Activated naive CD8-positive, alpha-beta T cell treated with anti-CD3 and anti-CD28 coated beads, Interleukin-2, amount 50 U/mL, for 24 hours (primary cell): ENCODE data around the gene WIZ.

Source experiments
- ATAC-seq: fragments of 150-1000 bp; cut with Tn5 transposase; one replicate; pipeline ENCODE4 v1.10.0; 2021
- DNase-seq: peaks from one replicate; pipeline ENCODE4 v3.0.0; 2021
- H3K27ac Mint-ChIP-seq: one replicate; pipeline ENCODE4 v1.8.0; 2021; ENCODE audit warnings: mild to moderate bottlenecking, mixed read lengths
- H3K27me3 Mint-ChIP-seq: one replicate; pipeline ENCODE4 v1.8.0; 2021; ENCODE audit warnings: mixed read lengths
- H3K36me3 Mint-ChIP-seq: one replicate; pipeline ENCODE4 v1.8.0; 2021; ENCODE audit warnings: low read depth, mixed read lengths
- H3K4me1 Mint-ChIP-seq: one replicate; pipeline ENCODE4 v1.8.0; 2021; ENCODE audit warnings: mixed read lengths
- H3K4me3 Mint-ChIP-seq: one replicate; pipeline ENCODE4 v1.8.0; 2021; ENCODE audit warnings: mild to moderate bottlenecking, moderate library complexity, mixed read lengths
- H3K9me3 Mint-ChIP-seq: one replicate; pipeline ENCODE4 v1.8.0; 2021; ENCODE audit warnings: mixed read lengths

The WIZ gene

DNA sequence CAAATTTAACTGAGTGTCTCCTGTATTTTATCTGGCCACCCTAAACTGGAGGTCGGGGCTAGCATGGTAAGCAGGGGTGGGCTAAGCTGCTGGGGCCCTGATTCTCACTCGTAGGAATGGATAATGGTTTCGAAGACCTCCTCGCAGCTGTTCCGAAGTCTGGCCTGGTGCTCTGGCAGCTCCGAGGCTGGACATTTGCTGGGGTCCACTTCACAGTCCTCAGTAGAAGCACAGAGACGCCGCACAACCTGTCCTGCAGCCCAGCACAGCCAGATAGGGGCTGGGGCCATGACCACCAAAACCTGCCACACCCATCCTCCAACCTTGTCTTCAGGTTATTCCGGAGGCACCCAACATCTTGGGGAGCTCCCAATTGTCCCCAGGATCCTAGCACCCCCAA, 6.2 kb upstream of the WIZ start:
- peaks cover 47% of the 10 kb centered on the region for H3K36me3 Mint-ChIP-seq
- ATAC-seq (no peak), DNase-seq (no peak)
- peaks cover 5% of the 10 kb centered on the region for H3K4me1 Mint-ChIP-seq
- no peak overlapping the region for H3K4me3 Mint-ChIP-seq
- H3K27ac Mint-ChIP-seq, result no peak overlapping the region
- H3K27me3 Mint-ChIP-seq, result no peaks in the 10 kb centered on the region
- no peaks in the 10 kb centered on the region for H3K9me3 Mint-ChIP-seq

DNA sequence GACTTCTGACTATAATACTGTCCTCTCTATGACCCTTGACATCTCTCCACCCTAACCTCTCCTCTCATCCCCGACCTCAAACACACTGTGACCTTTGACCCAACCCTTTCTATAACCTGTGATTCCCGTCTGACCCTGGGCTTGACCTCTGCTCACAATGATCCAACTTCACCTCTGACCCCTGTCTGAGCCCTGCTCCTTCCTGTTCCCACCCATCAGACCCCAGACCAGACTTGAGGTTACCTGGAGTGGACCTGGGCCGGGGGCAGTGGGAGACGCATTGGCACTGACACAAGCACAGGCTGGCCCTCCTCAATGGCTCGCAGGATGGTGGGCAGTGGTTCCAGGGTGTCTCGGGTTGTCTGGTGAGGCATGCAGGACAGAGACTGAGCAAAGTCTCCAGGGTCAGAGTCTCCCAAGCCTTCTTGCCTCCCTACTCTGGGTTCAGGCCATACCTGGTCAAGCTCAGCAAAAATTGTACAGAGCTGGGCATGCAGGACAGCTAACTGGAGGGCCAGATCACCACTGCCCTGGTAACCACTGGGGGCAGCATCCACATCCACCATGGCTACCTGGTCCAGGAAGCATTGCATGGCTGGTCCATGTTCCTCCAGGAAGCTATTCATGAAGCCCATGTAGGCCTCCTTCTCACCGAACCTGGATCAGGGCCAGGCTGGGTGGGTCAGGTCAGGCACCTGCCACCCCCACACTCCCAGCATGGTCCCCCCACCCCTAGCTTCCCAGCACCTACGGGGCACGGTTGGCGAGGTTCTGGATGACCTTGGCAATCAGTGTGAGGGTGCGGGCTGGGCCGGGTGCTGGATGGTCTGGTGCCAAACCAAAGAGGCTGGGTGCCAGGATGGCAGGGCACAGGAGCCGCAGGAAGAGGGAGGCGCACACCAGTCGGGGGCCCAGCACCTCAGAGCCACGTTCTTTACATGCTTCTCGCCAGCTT, 4.4 kb upstream of the WIZ start:
- H3K27ac Mint-ChIP-seq, result peak overlapping the region; percentile 12
- H3K4me1 Mint-ChIP-seq, result peaks cover 14% of the 10 kb centered on the region
- H3K27me3 Mint-ChIP-seq, result no peaks in the 10 kb centered on the region
- DNase-seq (no peak), ATAC-seq (no peak)
- H3K9me3 Mint-ChIP-seq, result peaks cover 3% of the 10 kb centered on the region
- H3K4me3 Mint-ChIP-seq, result no peak overlapping the region
- H3K36me3 Mint-ChIP-seq, result peaks cover 44% of the 10 kb centered on the region

DNA sequence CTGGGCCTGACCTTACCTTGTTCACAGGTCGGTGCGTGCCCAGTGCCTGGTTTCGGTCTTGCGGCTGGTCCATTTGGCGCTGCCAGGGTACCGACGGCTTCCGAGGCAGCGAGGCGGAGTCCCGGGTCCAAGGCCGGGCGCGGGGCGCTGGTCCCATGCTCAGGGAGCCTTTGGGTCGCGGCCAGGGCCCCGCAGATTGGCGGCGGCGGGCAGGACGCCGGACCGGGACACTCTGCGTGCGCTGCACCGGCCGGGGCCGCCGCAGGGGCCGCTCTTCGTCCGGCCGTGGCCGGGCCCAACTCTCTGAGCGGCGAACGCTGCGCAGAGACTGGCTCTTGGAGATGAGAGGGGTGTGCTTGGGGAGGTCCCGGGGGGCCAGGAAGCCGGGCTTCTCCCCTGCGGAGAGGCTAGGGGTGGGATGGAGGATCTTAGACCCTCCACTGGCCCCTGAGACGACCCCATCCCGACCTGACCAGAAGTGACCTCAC, 3.4 kb upstream of the WIZ start:
- H3K36me3 Mint-ChIP-seq, result peaks cover 42% of the 10 kb centered on the region
- DNase-seq, result no peak
- H3K4me3 Mint-ChIP-seq, result no peak overlapping the region
- peaks cover 16% of the 10 kb centered on the region for H3K4me1 Mint-ChIP-seq
- ATAC-seq, result no peak
- H3K9me3 Mint-ChIP-seq, result peaks cover 3% of the 10 kb centered on the region
- no peak overlapping the region for H3K27ac Mint-ChIP-seq
- H3K27me3 Mint-ChIP-seq, result no peaks in the 10 kb centered on the region

DNA sequence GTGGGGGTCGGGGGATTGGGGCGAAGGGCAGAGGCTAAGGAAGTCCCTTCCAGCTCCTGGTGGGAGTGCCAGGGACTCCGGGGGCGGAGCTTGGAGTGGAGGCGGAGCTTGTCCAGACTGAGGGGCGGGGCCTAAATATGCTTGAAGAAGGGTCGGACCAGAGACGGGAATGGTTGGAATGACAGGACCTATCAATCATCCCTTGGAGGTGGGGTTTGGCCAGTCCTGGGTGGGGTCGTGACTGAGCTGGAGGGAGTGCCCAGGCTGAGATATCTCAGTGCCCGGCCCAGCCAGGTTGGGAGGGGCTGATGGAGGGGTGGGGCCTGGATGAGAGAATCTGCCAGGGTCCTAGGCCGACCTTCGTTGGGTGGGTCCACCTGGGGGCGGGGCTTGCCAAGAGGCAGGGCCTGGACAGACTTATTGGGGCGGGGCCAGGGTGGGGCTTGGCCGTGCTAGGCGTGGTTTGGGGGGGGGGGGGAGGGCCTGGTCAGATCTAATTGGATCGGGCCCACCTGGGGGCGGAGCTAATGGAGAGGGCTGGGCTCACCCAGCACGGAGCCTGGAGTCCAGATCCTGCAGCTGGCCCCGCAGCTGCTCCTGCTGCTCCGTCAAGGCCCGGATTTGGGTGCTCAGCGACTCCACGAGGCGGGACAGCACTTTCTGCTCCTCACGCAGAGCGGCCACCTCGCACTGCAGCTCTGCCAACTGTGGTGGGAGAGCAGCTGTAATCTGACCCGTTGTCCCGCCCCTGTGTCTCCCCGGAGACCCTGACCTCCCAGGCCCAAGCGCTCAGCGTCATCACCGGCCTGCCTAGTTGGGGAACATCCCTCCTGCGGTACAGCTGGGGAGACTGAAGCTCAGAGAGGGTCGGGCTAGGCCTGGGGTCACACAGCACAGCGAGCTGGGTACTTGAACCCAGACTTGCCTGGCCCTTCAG, 2.6 kb upstream of the WIZ start:
- peaks cover 37% of the 10 kb centered on the region for H3K36me3 Mint-ChIP-seq
- H3K4me1 Mint-ChIP-seq, result peaks cover 16% of the 10 kb centered on the region
- no peak overlapping the region for H3K4me3 Mint-ChIP-seq
- no peaks in the 10 kb centered on the region for H3K27me3 Mint-ChIP-seq
- peaks cover 3% of the 10 kb centered on the region for H3K9me3 Mint-ChIP-seq
- peak; percentile 48 for DNase-seq
- no peak overlapping the region for H3K27ac Mint-ChIP-seq
- ATAC-seq, result no peak

DNA sequence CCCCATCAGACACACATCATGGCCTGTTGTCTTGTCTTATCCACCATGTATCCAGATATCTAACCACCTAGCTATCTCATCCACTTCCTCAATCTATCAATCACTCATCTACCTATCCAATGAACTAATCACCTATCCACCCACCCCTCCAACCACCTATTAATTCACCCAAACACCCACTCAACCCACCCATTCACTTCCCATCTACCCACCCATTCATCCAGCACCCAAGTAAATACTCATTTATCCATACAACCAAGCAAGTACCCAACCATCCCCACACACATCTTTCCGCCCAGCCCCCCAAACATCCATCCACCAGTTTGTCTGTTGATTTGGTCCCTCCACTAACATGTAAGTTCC, 753 bp upstream of the WIZ start:
- peaks cover 3% of the 10 kb centered on the region for H3K9me3 Mint-ChIP-seq
- H3K27me3 Mint-ChIP-seq, result no peaks in the 10 kb centered on the region
- peaks cover 34% of the 10 kb centered on the region for H3K36me3 Mint-ChIP-seq
- H3K4me3 Mint-ChIP-seq, result peak overlapping the region; percentile 72
- H3K4me1 Mint-ChIP-seq, result peaks cover 16% of the 10 kb centered on the region
- no peak for ATAC-seq
- DNase-seq, result no peak
- peak overlapping the region; percentile 72 for H3K27ac Mint-ChIP-seq

DNA sequence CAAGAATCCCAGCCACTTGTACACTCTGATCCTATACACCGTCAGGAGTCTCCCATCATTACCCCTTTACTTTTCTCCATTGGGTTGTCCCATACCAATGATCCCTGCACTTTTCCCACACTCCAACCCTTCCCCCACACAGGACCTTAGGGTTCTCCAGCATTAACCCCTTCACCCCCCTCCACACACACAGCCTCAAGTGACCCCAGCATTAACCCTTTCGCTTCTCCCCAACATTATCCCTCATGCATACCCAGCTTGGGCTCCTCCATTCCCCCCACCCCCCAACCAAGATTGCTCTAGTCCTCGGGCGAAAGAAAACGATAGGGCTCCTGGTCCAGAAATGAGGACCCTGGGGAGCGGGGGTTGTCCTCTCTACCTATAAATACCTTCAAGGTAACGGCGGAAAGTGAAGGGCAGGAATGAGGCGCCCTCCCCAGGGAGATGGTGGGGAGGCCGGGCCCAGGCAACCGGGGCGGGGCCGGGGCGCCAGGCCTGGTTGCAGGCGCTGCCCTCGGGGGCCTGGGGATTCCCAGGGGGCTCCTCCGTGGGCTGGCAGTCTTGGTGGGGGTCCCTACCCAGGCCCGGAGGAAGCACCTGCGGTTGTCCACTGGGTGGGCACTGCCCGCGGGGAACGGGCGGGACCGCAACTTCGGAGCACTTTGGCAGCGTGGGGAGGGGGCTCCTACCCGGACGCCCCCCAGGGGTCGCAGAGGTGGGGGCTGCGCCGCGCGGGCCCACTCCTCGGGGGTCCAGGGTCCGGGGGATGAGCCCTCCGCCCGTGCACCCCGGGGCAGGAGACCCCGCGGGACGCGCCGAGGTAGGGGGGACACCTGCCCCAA, 757 bp downstream of the WIZ start:
- H3K27ac Mint-ChIP-seq, result peak overlapping the region; percentile 37

DNA sequence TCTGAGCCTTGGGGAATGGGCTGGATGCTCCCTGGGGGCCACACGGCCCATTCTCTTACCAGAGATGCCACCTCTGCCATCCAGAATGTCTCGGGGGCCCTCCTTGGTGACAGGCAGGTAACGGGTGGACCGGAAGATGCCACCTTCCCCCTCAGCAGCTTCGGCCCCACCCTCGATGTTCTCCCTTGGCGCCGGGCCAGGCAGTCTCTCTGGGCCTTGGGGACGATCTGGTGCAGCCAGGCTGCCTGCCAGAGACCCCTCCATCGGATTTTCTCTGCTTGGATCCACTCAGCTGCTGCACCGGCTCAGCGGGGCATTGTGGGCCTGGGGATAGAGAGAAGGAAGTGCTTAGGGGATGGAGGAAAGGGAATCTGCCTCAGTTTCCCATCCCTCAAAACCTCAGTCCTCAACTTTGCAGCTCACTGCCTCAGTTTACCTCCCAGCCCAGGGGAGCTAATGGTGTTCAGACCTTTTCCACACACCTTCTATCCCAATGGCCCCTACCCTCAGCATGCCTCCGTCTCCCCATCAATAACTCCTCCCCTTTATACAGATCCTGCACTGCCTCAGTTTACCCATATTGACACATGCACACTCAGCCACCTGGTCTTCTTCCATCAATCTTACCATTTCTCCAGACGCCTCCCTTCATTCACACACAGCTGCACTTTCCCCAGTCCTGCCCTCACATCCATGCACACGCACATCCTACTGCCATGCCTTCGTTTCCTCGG, 1.5 kb downstream of the WIZ start:
- peak overlapping the region; percentile 47 for H3K4me3 Mint-ChIP-seq
- peak overlapping the region; percentile 37 for H3K27ac Mint-ChIP-seq
- DNase-seq (no peak), ATAC-seq (no peak)
- no peaks in the 10 kb centered on the region for H3K27me3 Mint-ChIP-seq
- H3K9me3 Mint-ChIP-seq, result peaks cover 3% of the 10 kb centered on the region
- H3K36me3 Mint-ChIP-seq, result peaks cover 18% of the 10 kb centered on the region
- peaks cover 14% of the 10 kb centered on the region for H3K4me1 Mint-ChIP-seq

More for the DNA sequence above, 757 bp downstream of the WIZ start:
- H3K27me3 Mint-ChIP-seq, result no peaks in the 10 kb centered on the region
- DNase-seq (no peak), ATAC-seq (no peak)
- peaks cover 16% of the 10 kb centered on the region for H3K4me1 Mint-ChIP-seq
- H3K9me3 Mint-ChIP-seq, result peaks cover 3% of the 10 kb centered on the region
- H3K36me3 Mint-ChIP-seq, result peaks cover 25% of the 10 kb centered on the region
- H3K4me3 Mint-ChIP-seq, result peak overlapping the region; percentile 47

DNA sequence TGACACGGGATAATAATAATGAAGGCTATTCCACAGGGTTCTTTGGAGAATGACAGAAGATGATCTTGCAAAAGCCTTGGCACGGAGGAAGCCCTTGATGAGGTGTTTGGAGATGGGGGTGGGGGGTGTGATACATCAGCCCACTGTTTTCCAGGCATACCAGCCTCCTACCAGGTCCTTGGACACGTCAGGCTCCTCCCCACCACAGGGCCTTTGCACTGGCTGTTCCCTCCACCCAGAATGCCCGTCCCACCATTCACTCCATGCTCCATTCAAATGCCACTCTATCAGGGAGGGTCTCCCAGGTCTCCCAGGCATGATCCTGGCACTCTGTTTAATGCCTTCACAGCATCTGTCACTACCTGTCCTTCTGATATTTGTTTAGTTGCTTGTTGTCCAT, 2.7 kb downstream of the WIZ start:
- H3K4me1 Mint-ChIP-seq, result peaks cover 14% of the 10 kb centered on the region
- H3K27me3 Mint-ChIP-seq, result no peaks in the 10 kb centered on the region
- peaks cover 3% of the 10 kb centered on the region for H3K9me3 Mint-ChIP-seq
- DNase-seq, result no peak
- peaks cover 17% of the 10 kb centered on the region for H3K36me3 Mint-ChIP-seq
- no peak for ATAC-seq
- no peak overlapping the region for H3K4me3 Mint-ChIP-seq
- H3K27ac Mint-ChIP-seq, result no peak overlapping the region

DNA sequence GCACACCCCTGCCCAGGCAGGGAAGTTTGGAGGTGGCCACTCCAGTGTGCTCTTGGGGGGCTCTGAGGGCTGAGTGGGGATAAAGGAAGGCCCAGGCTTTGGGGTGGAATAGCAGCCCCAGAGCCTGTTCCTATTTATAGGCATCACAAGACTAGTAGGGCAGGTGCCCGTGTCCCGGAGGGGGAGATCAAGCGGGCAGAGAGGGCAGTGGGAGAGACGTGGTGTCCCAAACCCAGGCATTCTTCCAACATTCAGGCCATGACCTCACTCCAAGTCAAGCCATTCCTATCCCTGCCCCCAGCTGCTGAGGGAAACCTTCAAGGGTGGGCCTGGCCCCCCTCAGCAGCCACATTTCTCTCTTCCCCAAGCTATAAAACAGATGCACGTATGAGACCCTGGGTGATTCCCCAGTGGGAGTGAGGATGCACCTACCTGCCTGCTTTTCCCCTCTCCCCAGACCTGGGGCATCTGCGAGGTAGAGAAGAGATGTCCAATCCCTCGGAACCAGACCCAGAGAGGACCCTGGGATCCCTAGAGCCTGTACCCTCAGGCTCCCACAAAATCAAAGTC, 3.9 kb downstream of the WIZ start:
- H3K4me3 Mint-ChIP-seq, result no peak overlapping the region
- H3K9me3 Mint-ChIP-seq, result peaks cover 3% of the 10 kb centered on the region
- H3K36me3 Mint-ChIP-seq, result peaks cover 6% of the 10 kb centered on the region
- peaks cover 10% of the 10 kb centered on the region for H3K4me1 Mint-ChIP-seq
- H3K27ac Mint-ChIP-seq, result no peak overlapping the region
- H3K27me3 Mint-ChIP-seq, result no peaks in the 10 kb centered on the region
- DNase-seq (no peak), ATAC-seq (no peak)

DNA sequence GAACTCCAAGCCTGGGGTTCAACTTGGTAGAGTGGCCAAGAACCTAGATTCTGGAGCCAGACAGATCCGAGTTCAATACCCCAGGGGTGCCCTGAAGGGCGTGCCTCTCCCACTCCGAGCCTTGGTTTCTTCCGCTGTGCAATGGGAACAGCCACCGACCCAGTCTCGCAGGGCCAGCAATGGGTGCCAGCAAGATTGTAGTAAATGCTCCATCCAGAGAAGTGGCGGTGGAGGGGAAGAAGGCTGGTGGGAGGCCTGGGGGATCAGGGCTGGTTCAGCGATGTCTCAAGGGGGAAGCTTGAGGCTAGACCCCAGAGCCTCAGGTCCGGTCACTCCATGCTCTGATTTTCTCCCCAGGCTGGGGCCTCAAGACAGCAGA, 4.5 kb downstream of the WIZ start:
- no peak for DNase-seq
- Mint-ChIP-seq H3K27ac (no peak overlapping the region), H3K27me3 (no peaks in the 10 kb centered on the region), H3K4me3 (no peak overlapping the region), H3K9me3 (peaks cover under 1% of the 10 kb centered on the region), H3K36me3 (peaks cover under 1% of the 10 kb centered on the region), H3K4me1 (peaks cover 4% of the 10 kb centered on the region)
- ATAC-seq, result no peak

DNA sequence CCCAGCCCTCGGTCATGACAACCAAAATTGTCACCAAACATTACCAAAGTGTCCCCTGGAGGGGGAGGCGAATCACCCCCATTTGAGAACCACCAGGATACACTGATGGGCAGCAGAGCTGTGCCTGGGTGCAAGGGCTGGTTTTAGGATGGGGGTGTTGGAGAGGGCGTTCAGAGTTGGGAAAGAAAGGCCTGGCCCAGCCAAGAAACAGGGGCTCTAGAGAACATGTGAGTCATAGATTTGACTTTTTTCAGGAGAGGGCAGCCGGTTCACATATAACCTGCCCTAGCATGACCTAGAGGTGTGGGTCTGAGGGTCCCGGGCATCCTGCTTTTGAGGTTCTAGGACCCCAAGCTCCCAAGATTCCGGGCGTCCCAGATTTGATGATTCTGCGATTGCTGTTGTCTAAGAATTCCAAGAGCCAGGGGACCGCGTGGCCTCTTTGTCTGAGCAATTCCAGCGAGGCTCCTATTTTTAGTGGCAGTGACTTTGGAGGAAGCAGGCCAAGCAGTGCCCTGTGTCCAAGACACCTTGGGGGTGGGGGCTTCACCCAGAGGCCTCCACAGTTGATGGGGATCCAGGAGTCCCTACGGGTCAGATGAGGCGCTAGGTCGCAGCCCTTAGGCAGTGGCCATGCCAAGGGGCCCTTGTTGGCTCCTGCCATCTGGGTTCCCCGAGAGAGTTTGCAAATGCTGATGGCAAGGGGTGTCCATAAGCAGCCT, 5.1 kb downstream of the WIZ start:
- Mint-ChIP-seq H3K4me1 (peaks cover 2% of the 10 kb centered on the region), H3K4me3 (no peak overlapping the region), H3K9me3 (no peaks in the 10 kb centered on the region), H3K27ac (no peak overlapping the region), H3K36me3 (no peaks in the 10 kb centered on the region), H3K27me3 (no peaks in the 10 kb centered on the region)
- ATAC-seq (no peak), DNase-seq (no peak)

DNA sequence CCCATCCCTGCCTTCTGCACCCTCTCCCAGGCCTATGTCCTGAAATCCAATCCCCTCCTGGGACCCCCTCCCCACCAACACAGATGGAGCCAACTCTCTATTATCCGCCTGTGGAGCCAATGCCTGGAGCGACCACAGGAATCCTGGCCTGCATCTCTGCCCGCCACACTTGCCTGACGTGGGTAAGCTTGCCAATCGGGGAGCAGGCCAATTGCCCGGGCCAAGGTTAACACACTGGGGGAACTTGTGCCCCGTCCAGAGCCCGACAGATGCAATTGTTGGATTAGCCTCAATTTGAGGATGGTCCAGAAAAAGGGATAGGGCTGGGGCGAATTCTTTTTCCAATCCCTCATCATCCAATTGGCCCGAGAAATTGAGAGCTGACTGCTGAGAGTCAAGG, 5.9 kb downstream of the WIZ start:
- Mint-ChIP-seq H3K27me3 (no peaks in the 10 kb centered on the region), H3K4me3 (no peak overlapping the region), H3K36me3 (no peaks in the 10 kb centered on the region), H3K4me1 (peaks cover under 1% of the 10 kb centered on the region), H3K9me3 (no peaks in the 10 kb centered on the region), H3K27ac (no peak overlapping the region)
- ATAC-seq (no peak), DNase-seq (no peak)

DNA sequence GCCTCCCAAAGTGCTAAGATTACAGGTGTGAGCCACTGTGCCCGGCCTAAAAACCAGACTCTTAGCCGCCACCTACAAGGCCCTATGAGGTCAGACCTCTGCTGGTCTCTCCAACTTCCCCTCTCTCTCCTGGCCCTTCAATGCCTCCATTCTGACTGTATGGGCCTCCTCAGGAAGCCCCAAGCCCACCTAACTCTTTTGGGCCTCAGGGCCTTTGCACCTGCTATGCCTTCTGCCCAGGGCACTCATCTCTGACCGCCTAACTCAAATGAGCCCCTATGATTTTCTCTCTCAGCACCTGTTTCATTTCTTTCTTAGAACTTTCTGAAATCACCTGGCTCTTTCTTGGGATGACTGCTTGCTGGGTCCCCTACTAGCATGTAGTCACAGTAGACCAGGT, 6.4 kb downstream of the WIZ start:
- Mint-ChIP-seq H3K9me3 (no peaks in the 10 kb centered on the region), H3K27me3 (no peaks in the 10 kb centered on the region), H3K4me1 (no peaks in the 10 kb centered on the region), H3K36me3 (no peaks in the 10 kb centered on the region), H3K4me3 (no peak overlapping the region), H3K27ac (no peak overlapping the region)
- no peak for DNase-seq
- no peak for ATAC-seq
